Kidney tubule cell (primary cell): ENCODE results near the gene ARL4C.
"Not testable (repeated sequence)": the region's sequence is repeated elsewhere in the genome, so short reads cannot be mapped to it uniquely, and the experiment has no call there.

ENCODE experiments used
- DNase-seq: peaks from one replicate; pipeline ENCODE4 v3.0.0-alpha.2; 2018; ENCODE audit warnings: low spot score

ARL4C gene

DNA sequence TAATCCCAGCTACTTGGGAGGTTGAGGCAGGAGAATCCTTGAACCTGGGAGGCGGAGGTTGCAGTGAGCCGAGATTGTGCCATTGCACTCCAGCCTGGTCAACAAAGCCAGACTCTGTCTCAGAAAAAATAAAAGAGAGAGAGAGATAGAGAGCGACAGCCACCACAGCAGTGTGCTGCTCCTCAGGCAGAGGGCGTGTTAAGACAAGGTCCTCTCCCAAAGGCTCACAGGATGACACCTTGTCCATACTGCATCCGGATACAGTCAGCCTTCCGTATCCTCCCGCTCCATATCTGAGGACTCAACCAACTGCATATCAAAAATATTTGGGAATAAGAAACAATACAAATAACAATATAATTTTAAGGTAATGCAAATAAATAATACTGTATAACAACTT is 20.1 kb downstream of the ARL4C start:
- DNase-seq: no peak

DNA sequence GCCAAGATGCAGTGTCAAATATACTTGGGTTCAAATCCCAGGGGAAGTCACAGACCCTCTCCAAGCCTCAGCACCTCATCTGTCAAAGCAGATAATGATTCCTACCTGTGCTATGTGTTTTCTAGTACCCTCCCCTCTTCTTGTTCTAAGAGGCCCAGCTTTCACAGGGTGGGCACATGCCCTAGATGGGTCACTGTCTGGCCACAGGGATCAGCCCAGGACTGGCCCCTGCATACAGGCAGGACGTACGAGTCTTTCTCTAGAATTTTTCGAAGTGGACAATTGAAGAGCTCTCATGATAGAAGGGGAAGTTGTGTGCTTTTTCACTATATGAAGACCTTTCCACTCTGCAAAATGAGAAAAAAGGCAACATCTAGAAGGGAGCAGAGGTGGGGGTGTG is 22.2 kb downstream of the ARL4C start:
- no peak for DNase-seq

DNA sequence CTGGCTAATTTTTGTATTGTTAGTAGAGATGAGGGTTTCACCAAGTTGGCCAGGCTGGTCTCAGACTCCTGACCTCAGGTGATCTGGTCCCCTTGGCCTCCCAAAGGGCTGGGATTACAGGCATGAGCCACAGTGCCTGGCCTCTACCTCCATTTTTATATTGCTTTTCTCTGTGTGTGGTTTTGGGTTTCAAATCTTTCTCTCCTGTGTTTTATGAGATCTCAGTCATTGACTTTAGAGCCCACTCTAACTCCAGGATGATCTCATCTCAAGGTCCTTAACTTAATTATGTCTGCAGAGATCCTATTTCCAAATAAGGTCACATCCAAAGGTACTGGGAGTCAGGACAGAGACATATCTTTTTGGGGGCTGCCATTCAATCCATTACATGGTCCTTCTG is 24.7 kb downstream of the ARL4C start:
- no peak for DNase-seq

DNA sequence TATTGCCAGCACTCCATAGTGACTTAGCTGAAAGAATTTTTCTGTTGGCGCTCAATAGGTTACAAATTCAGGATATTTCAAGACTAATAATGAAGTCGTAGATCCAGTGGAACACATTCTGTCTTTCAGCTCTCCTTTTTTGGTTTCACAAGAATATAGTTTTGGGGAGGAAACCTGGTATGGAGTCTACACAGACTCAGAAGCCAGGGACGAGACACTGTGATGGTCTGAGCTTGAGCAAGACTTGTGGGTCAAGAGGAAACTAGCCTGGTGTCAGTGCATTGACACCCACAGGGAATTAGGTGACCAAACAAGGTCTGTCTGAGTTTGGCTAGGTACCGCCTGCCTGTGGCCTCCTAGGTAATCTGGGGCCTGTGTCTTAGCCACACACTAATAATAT is 26.9 kb downstream of the ARL4C start:
- DNase-seq: no peak

DNA sequence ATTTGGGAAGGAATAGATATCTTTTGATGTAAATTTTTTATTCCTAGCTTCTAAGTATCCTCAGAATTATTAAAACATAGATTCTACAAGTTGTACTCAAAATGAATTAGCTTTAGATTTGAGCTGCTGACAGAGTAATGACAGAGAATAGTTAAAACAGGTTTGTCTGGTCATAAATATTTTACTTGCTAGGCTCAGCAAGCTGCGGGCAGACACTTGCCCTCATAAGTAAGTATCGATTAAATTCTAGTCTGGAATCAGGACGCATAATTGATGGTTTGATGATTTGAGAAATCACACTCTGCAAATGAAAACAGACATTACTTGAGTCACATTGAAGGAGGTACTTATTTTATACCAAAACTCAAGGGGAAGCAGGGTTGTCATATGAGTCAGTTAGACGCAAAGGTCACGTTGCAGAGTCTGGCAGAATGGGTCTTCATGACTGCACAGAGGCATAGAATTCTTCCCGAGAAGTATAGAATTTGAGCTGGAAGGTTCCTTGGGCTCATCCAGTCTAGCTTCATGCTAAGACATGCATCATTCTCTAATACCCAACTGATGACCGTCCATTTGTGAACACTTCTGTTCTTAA is 27.5 kb downstream of the ARL4C start:
- DNase-seq: no peak

DNA sequence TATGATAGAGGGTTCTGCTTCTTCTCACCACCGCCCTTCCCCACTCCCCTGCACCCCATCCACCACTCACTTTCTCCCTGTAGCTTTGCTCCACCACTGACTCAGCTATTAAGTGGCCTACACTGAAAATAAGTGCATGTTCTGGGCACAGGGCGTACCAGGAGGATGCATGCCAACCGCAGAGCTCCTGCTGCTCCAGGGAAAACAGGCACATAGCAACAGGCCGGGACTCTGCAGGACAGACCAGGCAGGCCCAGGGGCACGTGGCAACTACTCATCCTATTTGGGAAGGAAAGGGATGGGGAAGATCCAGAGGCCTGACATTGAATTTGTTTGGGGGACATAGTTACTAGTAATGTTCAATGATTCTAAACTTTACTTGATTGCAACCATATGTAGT is 28.4 kb downstream of the ARL4C start:
- DNase-seq: no peak

DNA sequence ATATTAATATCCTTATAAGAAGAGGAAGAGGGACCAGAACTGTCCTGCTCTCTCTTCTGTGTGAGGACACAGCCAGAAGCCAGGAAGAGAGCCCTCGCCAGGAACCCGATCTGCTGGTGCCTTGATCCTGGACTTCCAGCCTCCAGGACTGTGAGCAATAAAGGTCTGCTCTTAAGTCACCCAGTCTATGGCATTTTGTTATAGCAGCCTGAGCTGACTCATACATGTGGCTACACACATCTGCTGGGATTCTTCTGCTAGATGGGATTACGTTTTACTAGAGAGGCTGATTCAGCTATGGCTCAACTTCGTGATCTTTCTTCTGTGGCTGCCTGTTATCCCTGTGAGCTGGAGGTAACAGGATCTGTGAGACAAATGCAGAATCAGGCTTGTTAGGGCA is 29.6 kb downstream of the ARL4C start:
- peak; percentile 43 for DNase-seq

DNA sequence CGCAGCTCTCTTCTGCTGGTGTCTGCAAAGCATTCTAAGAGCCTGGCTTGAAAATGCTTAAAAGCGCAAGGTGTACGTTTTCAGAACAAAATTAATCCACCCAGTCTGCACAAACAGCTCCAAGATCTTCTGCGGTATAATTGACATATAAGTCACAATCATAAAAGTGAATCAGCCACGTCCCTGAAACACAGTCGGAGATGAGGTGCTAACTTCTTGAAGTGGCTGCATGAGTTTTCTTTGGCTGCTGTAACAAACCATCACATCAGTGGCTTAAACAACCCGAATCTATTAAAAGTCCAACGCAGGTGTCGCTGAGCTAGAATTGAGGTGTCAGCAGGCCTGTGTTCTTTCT is 32.6 kb downstream of the ARL4C start:
- no peak for DNase-seq

DNA sequence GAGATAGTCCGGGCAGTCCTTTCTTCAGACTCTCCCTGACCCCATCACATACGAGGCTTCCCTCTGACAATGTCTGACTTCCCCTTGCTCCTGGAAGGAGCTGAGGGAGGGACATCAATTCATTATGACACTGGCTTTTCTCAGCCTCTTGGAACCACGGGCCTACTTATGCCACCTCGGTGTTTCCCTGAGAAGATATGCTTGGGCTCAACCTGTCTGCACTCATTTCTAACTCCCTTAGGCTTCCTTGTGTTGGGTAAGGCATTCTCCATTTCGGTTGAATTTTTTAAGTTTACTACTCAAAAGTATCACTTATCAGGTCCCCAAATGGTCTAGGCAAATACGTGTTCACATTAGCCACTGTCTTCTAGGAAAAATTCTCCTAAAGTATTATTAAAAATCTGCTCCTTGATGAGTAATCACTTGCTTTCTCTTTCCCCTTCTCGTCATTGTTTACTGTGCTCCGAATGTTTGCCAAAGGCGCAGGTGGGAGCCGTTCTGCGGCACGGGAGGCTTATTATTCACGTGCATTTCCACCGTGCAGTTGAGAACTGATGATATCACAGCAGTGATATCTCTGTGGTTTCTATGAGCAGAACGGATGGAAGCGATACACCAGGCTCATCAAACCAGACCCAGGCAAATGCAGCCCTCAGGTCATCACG is 33.1 kb downstream of the ARL4C start:
- DNase-seq: no peak

DNA sequence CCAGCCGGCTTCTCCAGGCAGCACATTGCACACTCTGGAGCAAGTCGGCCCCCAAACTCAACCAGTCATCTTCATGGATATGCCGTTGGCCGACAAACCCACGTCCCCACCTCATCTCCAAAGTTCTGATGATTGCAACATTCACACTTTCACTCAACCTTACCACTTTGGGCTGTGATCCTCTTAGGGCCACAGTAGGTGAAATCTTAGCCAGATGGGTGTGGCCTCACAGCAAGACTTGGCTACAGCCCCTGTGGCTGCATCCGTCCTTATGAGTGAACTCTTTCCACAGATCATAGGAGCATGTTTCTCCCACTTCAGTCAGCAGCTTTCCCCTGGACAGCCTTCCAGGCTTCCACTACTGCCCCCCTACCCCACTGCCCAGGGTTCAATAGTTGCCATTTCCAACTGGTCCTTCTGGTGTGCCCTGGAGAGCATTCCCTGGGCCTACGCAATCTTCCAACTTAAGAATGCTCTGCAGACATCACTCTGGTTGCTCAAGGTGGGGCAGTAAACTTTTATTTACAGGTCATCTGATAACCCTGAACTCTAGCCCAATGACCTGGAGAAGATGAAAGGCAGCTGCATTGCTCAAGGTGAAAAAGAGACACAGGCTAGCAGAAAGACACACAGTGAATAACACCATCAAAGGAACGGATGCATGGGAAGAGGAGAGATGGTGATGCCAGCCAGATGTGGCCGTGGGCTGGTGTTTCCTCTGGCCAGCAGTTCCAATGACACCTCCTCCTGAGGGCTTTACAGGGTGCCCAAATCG is 34.5 kb downstream of the ARL4C start:
- no peak for DNase-seq

DNA sequence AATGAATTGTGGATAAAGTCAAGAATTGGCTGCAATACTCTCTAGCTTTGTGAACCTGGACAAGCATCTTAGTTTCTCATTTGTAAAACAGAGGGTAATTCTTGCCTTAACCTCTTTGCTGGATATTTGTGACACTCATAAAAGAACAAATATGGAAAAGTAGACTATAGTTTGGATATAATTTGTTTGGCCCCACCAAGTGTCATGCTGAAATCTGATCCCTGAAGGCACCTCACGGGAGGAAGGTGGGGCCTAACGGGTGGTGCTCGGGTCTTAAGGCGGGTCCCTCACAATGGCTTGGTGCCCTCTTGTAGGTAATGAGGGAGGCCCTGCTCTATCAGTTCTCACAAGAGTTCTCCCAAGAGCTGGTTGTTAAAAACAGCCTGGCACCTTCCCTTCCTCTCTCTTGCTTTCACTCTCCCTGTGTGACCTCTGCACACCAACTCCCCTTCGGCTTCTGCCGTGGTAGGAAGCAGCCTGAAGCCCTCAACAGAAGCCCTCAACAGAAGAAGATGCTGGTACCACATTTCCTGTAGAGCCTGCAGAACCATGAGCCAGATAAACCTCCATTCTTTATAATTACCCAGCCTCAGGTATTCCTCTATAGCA is 37.4 kb downstream of the ARL4C start:
- no peak for DNase-seq

DNA sequence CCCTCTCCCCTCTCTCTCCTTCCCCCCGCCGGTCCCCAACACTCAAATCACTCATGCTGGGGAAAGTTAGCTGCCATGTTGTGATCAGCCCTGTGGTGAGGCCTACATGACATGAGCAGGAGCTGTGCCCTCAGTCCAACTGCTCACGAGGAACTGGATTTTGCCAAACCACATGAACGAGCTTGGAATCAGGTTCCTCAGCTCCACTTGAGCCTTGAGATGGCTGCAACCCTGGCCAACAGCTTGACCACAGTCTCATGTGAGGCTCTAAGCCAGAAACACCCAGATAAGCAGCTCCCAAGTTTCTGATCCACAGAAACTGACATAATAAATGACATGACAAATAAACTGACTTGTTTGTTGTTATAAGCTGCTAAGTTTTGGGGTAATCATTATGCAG is 38.4 kb downstream of the ARL4C start:
- DNase-seq: no peak

DNA sequence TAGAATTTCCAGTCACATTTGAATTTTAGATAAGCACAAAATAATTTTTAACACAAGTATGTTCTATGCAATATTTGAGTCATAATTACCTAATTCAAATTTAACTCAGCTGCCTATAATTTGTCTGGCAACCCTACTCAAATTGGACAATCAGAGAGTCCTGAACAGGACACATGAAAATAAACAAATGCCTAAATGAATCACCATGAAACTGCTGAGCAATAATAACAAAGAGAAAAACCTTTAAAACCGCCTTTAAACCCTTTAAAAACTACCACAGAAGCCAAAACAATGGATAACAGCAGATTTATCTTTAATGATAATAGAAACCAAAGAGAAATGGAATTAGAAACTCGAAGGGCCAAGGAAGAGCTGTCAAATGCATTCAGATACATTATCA is 39.5 kb downstream of the ARL4C start:
- no peak for DNase-seq

DNA sequence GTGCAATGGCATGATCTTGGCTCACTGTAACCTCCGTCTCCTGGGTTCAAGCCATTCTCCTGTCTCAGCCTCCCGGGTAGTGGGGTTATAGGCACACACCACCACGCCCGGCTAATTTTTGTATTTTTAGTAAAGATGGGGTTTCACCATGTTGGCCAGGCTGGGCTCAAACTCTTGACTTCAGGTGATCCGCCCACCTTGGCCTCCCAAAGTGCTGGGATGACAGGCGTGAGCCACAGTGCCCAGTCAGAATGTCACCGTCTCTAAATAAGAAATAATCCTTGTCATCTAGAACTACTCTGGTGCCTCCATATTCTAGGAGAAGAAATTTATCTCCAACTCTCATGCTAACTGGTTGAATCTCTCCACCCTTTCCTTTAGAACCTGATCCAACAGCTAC is 41.6 kb downstream of the ARL4C start:
- not testable (repeated sequence) for DNase-seq

DNA sequence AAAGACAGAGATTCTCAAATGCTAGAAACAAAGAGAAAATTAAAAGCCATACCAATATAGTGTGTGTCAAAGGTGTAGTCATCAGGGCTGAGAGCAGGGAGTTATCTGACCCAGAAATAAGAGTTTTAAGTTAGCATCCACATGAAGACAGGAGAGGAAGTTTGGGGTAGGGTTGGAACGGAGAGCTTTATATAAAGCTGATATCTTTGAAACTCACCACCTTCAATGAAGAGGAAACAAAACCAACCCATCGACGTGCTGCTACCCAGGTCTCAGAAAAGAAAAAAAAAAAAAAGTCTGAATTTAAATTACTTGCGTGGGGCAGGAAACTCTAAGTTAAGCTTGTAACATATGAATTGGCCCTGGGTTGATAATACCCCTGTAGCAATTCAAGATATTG is 42.4 kb downstream of the ARL4C start:
- DNase-seq: no peak

DNA sequence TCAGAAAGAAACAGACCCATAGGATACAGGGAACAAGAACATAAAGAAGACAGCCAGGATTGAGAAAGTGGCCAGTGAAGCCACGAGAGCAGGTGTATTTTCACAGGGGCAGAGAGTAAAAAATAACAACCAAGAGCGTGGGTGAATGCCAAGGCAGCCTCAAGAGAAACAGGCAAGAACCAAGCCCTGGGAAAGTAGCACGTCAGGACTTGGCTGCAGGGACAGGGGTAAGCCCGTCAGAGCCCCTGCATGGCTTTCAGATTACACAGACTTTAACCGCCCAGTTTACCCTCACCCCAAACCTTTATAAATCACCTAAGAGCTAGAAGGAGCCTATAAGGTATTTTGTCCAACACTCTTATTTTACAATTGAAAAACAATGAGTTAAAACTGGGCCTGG is 43.7 kb downstream of the ARL4C start:
- DNase-seq: no peak

DNA sequence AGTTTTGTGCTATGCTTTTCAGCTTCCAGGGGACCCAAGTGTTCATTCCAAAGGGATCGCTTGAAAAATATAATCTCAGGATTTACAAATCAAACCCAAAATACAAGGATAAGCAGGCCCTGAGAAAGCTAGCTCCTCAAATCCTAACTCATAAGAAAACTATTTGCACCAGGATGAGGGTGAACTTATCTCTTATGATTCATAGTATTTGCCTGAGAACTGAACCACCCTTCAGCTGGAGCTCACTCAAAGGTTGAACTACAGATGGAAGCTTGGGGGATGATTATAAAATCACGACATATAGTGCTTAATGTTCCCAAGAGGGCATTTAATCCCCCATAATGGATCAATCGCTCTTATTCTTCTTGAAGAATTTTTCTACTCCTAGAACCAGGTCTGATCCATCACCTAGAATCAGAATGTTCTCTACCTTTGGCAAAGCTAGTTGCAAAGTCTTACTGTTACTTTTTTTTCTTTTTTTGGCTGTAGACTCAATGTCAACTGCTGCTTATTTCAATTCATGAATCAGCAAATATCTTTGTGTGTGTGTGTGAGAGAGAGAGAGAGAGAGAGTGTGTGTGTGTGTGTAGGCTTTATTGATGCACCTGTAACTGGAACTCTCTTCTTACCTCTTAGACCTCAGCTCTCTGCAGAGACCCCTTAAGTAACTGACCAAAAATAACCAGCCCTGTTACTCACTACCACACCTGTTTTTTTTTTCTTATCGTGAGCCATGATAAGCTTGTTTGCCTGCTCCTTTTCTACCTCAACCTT is 44.8 kb downstream of the ARL4C start:
- peak; percentile 60 for DNase-seq

DNA sequence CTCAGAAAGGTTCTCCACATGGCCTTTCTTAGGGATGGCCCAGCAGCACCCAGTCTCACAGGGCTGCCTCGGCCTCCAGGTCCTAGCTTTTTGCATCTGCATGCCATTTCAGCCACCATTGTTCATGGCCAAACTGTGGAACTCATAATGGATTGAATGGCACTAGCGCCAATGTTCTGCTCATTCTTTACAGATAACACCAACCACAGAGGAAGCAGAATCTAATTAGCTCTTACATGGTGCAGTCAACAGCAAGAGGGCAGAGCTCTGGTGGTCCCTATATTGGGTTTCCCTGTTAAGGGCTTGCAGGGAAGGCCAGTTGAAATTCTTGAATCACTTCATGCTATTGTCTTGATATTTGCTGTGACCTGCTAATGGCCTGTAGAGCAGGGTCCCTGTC is 45.6 kb downstream of the ARL4C start:
- no peak for DNase-seq

DNA sequence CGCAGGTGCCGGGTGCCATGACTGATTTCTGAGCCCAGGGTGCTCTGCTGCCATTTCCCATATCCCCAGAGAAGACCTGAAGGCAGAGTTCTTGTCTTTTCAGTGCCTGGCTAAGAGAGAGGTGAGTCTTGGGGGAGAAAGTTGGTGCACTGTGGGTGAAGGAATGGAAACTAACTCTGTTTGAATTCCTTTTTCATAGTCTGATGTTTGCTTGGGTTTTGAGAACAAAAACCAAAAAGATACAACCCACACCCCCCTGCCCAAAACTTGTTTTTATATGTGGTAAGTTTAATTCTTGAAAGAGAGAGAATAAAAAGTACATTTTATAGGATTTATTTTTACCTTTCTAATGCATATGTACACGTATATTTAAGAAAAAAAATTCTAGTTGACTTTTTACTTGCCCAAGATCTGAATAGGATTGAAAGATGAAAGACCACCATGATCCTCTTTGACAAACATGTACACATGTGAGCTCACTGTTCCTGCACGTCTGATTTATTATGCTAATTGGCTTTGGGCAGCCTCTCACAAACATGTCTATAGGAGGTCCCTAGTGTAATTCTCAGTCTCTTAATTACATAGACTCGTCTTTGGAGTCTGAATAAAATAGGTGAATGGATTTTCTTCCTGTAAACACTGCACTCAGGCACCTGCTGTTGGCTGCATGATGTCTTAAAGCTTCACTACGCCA is 46.3 kb downstream of the ARL4C start:
- DNase-seq: no peak

DNA sequence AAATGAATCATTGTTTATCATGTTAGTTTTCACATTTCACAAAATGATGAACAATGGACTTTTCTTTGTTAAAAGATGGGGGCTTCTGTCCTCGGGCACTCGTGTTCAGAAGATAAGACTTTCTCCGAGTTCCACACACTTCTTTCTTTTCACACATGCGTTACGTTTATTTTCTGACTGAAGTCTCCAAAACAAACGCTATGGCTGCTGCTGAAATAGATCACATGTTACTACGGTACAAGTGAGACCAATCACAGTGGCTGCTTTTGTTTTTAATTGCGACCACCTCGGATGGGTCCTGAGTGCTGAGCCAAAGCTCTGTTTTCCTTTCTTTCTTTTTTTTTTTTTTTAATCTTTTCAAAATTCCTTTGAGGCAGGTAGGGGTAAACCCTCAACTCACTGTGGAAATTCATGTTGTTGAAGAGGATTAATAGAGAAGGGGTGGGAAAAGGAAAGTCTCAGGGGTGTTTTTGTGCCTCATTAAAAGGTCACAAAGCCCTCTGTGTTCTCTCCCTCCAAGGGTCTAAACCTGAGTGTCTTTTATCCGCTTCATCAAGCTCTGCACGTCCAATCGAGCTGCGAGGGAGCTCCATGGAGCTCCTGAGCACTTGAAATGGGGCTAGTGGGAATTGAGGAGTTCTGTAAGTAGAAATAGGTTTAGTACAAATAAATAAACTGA is 48.2 kb downstream of the ARL4C start:
- no peak for DNase-seq

DNA sequence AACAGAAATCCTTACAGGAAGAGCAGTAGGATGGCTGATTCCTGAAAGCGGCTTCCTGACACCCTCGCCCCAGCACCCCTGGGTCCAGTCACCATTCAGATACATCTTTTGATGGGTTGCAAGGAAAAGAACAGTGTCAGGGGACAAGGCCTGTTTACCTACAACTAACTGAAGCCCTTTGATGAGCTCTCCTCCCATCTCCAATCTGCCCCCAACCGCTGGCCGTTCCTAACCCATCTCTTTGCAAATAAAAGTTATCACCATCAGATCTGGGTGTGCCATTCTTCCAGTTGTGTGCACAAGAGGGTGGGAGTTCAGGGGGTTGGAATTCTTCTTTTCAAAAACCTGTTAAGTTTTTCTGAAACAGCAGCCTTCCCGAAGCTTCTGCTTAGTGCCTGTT is 48.9 kb downstream of the ARL4C start:
- DNase-seq: no peak
